CD4-positive, alpha-beta T cell treated with Interleukin-4 for 4 hours (primary cell): ENCODE data around the gene HPGDS.
"Not testable (repeated sequence)": the region's sequence is repeated elsewhere in the genome, so short reads cannot be mapped to it uniquely, and the experiment has no call there.

Experiments used
- DNase-seq: peaks from one replicate; pipeline ENCODE4 v3.0.0-alpha.2; 2020

Gene HPGDS

GRCh38 chr4:94342694-94343093, at the start of gene HPGDS:
Gene HPGDS, minus strand, starts transcription at chr4:94342836. Its CDS starts 8,207 bp downstream, at chr4:94334629.
- DNase-seq = no peak

GRCh38 chr4:94390804-94391410, 48.3 kb upstream of the HPGDS start:
- DNase-seq = peak; percentile 14

- DNase-seq = no peak
Measured at GRCh38 chr4:94389595-94390267, 47.1 kb upstream of the HPGDS start.

- DNase-seq = not testable (repeated sequence)
Measured at GRCh38 chr4:94387965-94388364, 45.3 kb upstream of the HPGDS start.

GRCh38 chr4:94385452-94385851, 42.8 kb upstream of the HPGDS start:
- DNase-seq = not testable (repeated sequence)

GRCh38 chr4:94382891-94383290, 40.3 kb upstream of the HPGDS start:
- DNase-seq = not testable (repeated sequence)

- no peak for DNase-seq
Measured at GRCh38 chr4:94378047-94378446, 35.4 kb upstream of the HPGDS start.

GRCh38 chr4:94377294-94377693, 34.7 kb upstream of the HPGDS start:
- DNase-seq = no peak

DNA sequence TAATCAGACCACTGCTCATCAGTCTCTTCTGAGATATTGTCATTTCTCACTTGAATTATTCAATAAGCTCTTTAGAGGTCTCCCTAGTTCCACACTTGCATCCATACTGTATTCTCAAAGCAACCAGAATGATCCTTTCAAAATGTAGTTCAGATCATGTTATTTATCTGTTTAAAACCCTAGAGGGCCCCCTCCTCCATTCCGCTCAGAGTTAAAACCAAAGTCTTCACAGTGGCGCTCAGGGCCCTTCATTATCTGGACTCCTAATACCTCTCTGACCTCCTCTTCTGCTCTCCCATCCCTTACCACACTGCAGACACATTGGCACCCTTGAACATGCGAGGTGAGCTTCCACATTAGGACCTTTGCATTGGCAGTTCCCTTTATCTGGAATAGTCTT, 32.7 kb upstream of the HPGDS start:
- DNase-seq = no peak

DNA sequence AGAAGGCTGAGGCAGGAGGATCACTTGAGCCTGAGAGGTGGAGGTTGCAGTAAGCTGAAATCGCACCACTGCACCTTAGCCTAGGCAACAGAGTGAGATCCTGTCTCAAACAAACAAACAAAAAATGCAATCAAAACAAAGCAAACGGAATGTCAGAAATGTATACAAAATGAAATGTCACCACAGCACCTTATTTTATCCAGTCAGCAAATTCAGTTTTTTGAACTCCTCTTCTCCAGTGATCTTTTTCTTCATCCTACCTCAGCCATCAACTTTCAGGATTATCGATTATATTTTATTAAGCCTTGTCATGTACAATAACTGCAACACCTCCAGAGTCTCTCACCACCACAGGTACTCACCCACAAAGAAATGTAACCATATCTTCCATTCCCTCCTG, 31.1 kb upstream of the HPGDS start:
- no peak for DNase-seq

- DNase-seq = no peak
Measured at GRCh38 chr4:94372991-94373390, 30.4 kb upstream of the HPGDS start.

GRCh38 chr4:94372228-94372978, 29.8 kb upstream of the HPGDS start:
- DNase-seq = no peak

DNA sequence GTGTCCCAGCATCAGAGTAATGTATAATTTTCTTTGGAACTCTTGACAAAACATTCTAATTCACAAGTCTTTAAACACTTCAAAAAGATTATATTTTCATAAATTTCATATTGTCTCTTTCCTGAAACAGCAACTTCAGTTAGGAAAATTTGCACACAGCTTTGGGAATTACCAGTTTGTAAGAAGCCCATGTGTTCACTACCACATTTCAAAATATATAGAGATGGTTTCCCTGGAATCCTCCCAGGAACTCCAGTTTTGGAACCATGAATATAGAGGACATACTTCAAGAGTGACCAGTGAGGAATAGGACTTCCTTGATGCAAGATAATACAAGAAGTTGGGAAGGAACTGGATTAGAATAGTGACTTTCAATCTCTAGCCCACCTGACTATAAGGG, 28.7 kb upstream of the HPGDS start:
- no peak for DNase-seq

GRCh38 chr4:94370533-94371254, 28.1 kb upstream of the HPGDS start:
- DNase-seq = no peak

GRCh38 chr4:94369046-94369445, 26.4 kb upstream of the HPGDS start:
- no peak for DNase-seq

DNA sequence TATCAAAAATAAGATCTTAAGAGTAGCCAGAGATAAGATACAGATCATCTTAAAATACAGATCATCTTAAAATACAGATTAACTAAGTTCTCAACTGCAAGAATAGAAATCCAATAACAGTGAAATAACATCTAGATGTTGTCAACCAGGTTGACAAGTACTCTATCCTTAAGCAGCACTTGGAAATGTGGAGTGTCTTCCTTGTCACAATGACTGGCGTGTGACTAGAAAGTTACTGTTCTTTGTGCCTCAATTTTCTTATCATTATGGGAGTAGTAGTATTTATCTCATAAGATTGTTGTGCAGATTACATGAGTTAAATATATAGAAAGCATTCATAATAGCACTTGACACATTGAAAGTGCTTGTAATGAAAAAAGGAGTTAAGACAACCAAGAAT, 25.8 kb upstream of the HPGDS start:
- DNase-seq = no peak

GRCh38 chr4:94365304-94365703, 22.7 kb upstream of the HPGDS start:
- DNase-seq = no peak

- DNase-seq = no peak
Measured at GRCh38 chr4:94364527-94364926, 21.9 kb upstream of the HPGDS start.

DNA sequence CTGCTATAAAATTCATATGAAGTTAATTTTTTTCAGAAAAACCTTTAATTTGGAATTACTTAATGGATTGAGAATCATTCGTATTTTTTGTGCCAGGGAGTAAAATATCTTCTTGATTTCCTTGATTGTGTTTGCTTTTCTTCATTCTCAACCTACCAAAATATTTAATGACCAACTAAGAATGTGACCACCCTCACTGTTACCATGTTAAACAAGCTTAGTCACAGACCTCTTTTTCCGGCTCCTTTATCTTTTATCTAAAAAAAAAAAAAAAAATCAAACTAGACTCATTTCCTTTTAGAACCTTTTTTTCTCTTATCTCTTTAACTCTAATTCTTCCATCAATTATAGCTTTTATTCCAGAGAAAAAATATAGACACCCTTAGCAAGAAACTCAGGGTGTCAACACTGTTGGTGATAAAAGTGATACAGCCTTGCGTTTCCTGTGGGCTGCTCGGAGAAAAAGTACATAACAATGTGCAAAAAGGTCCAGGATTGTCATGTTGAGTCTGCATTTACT, 20.6 kb upstream of the HPGDS start:
- DNase-seq = no peak

- no peak for DNase-seq
Measured at GRCh38 chr4:94359838-94360237, 17.2 kb upstream of the HPGDS start.

GRCh38 chr4:94359221-94359620, 16.6 kb upstream of the HPGDS start:
- no peak for DNase-seq

DNA sequence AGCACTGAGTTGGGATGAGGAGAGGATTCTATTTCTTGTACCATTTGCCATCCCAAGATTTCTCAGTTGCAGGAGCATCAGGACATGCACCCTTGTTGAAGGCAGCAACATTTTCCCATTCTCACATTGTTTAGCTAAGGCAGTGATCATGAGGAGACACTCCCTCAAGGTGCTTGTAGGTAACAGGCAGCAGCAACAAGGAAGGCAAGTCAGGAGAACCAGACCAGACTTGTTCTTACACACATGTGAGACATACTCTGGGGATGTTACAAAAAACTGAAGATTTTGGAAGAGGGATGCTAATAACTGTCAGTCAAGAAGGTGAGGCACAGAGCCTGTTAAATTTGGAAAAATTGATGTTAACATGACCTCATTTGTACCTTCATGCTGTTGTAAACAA, 15.5 kb upstream of the HPGDS start:
- DNase-seq = no peak

GRCh38 chr4:94357624-94358023, 15.0 kb upstream of the HPGDS start:
- DNase-seq = no peak
